Measurements from ENCODE around the gene STT3B. TPM values are rescaled to one million over a fixed set of nuclear protein-coding genes. Genes with fewer than 3 reads are reported as not detected.

STT3B gene
- total RNA-seq, 1 donor from 2014 or later: 123 TPM

DNA sequence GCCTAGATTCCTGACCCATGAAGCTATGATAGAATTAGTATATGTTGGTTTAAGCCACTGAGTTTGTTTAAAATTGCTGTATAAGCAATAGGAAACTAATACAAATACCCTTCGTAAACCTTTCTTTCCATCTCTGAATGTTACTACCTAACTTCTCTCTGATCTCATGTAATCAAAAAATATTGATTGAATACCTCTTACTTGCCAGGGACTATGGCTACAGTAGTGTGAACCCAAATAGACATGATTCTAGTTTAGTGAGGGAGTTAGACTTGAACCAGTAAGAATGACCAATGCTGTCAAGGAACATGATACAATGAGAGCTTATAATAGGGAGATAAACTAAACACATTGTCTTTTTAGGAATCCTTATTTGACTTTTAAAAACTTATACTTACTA is 19.4 kb downstream of the STT3B start:
- DNase-seq (ENCODE audit: low spot score): no peak

DNA sequence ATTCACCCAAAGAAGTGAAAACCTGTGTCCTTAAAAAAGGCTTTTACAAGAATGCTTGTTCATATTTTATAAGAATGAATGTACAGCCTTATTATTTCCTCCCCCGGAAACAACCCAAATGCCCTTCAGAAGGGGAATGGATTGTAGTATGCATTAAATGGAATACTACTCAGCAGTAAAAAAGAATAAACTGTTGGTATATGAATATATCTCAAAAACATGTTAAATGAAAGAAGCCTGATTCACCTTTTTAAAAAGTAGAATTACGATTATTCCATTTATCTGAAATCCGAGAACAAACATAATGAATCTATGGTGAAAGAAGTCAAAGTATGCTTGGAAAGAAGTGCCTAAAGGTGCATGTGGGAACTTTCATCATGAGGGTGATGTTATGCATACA is 20.5 kb downstream of the STT3B start:
- no peak for DNase-seq (ENCODE audit: low spot score)

DNA sequence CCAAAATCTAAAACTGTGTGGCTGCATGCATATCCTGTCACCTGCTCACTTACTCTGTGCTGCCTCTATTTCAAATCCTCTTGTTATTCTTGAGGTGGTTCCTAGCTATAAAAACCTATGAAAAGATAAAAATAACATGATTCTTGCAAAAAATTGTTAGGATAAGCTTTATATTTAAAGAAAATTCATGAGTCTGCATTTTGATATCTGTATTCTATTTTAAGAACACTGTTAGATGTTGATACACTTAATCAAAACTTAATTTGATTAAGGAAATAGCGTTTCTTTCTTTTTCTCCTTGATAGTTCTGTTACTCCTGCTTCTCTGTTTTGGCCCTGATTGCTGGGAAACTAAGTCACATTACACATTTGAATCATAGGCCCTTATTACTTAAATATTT is 22.5 kb downstream of the STT3B start:
- DNase-seq (ENCODE audit: low spot score): no peak

DNA sequence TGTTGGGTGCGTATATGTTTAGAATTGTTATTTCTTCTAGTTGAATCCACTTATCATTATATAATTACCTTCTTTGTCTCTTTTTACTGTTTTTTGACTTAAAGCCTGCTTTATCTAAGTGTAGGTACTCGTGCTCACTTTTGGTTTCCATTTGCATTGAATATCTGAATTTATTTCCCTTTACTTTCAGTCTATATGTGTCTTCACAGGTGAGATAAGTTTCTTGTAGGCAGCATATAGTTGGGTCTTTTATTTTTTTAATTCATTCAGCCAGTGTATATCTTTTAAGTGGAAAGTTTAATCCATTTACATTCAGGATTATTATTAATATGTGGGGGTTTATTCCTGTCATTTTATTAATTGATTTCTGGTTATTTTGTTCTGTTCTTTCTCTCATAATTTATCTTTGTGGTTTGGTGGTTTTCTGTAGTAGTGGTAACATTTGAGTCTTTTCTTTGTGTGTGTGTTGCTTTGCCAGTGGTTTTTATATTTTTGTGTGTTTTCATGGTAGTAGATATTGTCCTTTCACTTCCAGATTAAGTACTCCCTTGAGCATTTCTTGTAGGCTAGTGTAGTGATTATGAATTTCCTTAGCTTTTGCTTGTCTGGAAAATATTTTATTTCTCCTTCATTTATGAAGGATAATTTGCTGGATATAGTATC is 27.3 kb downstream of the STT3B start:
- no peak for DNase-seq (ENCODE audit: low spot score)

DNA sequence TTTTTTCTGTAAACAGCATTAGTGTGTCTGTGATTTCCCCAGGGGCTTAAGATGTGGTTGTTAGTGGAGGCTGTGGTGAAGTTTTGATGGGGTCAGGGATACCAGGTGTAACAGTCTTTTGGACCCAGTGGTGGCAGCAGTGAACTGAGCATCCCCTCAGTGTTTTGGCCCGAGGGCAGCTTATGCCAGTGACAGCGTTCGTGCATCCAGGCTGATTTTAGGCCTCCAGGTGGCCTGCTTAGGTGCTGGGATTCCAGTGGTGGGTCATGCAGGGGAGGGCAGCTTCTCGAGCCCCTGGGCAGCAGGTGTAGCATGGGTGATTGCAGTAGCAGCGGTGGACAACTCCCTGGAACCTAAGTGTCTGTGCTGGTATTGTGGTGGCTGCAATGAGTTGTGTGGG is 29.2 kb downstream of the STT3B start:
- DNase-seq (ENCODE audit: low spot score): no peak

DNA sequence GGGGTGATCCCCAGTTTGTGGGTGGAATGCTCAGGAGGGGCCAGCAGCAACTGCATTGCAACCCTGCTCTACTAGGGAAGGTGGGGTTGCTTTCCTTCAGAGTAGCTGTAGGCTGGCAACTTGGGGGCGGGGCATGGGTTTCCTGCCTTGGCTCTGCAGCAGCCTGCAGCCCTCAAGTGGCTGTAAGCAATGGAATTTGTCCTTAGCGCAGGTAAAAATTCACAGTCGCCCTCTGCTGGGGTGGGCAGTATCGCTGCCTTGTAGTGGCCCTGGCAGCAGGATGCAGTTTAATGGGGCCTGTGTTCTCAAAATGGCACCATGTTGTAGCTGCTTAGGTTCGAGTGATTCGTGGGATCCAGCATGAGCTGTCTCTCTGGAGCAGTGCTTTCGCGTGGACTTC is 29.8 kb downstream of the STT3B start:
- no peak for DNase-seq (ENCODE audit: low spot score)

DNA sequence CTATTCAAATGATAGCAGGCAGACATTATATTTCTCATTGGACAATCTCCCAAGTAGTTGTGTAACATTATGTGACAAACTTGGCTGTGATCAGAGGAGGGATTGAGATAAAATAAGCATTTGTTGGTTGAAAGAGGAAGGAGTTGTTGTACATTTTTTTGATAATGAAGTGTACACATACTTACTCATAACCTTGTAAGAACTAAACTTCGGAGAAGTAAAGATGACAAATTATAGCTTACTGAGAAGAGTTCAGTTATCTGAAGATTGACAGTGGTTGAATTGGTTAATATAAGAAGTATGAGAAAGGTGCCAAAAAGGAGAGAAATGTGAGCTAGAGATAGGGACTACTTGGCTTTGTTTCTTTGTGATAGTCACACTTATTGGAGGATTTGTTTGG is 32.6 kb downstream of the STT3B start:
- DNase-seq (ENCODE audit: low spot score): no peak

DNA sequence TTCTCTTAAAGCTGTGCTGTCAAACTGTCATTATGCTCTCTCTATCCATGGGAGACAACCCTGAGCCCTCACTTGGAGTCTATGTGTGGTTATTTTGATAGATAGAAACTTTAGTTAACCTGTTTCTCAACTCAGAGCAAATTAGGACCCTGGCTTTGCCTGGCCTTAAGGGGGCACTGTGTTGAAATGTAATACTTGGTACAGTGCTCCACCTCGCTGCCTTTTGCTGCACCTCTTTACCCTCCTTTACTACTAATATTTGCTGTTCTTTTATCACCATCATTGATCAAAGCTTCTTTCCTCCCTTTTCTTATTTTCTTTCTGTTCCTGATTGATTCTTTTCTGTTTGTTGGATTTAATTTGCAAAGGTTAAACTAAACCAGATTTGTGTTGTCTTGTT is 34.3 kb downstream of the STT3B start:
- no peak for DNase-seq (ENCODE audit: low spot score)

DNA sequence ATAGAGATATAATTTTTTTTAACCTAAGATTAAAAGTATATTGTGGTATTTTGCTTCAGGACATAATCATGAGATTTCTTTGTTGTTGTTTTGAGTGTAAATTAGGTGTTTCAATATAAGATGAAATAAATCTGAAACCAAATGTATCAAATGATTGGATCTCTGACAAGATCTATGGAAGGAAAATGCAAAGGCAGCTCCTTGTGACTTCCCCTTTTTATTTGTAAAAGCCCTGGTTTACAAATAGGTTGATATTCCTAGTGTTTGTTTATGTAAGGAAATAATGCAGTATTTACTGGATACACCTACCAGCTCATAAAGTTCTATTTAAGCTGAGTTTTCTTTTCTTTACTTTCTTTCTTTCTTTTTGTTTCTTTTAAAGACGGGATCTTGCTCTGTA is 35.9 kb downstream of the STT3B start:
- DNase-seq (ENCODE audit: low spot score): no peak

DNA sequence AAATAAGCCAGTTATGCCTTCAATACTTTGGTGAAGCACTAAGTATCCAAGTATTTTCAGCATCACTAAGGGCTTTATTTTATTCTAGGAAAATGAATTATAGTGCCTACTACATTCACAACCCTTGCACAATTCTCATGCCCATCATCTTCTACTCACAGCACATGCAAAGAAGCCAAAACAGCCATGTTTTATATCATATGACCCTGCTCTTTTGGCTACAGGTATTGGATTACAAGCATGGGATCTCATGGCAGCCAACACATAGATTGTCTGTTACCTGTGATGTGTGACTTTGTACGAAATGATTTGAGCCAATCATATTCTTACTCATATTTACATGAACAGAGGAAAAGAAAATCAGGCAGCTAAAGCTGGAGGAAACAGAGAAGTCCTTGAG is 38.6 kb downstream of the STT3B start:
- DNase-seq (ENCODE audit: low spot score): no peak

DNA sequence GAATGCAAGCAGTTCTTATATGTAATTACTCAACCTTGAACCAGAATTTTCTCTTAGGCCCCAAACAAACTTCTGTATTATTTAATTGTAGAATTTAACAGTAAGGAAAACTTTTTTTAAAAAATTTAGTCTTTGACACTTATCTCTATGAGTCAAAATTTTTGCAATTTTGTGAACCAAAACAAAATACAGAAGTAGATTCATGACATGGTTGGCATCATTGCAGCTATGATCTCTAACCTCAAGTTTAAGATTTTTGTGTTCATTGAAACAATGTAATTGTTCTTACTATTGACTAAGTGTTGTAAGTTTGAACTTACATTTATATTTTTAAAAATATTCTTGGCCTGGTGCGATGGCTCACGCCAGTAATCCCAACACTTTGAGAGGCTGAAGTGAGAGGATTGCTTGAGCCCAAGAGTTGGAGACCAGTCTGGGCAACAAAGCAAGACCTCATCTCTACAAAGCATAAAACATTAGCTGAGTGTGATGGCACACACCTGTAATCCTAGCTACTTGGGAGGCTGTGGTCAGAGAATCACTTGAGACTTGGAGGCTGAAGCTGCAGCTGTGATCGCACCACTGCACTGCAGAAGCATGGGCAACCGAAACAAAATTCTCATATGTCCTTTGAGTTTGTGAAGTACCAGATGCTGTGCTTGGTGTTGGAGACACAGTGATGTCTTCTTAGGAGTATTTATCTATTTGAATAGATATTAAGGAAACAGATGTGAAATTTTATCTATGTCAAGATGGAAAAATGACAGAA is 39.7 kb downstream of the STT3B start:
- DNase-seq (ENCODE audit: low spot score): no peak

DNA sequence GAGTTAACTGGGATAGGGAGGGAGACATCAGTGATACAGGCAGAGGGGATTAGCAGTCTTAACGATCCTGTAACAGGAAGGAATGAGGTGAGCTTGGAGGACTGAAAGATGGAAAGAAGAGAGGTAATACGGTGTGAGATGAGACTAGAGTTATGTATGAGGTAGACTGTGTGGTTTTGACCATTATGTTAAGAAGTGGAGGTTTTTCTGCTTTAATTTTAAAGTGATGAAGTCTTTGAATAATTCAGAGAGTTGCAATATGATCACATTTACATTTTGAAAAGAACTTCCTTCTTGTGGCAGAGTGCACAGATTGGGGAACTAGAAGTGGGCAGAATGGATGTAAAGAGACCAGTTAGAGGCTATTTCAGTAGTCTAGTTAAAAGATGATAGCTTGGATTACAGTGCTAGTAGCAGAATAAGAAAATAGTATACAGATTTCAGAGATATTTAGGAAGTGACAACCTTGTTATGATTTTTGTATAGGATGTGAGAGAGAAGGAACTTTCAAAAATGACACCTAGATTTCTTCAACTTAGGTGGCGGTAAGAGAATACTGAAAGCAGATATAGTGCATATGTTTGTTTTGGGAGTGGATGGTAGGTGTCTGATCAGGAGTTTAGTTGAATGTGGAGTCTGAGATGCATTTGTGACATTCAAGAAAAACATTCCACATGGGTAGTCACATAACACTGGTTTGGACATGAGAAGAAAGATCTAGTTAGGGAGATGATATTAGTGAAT is 40.5 kb downstream of the STT3B start:
- DNase-seq (ENCODE audit: low spot score): no peak

DNA sequence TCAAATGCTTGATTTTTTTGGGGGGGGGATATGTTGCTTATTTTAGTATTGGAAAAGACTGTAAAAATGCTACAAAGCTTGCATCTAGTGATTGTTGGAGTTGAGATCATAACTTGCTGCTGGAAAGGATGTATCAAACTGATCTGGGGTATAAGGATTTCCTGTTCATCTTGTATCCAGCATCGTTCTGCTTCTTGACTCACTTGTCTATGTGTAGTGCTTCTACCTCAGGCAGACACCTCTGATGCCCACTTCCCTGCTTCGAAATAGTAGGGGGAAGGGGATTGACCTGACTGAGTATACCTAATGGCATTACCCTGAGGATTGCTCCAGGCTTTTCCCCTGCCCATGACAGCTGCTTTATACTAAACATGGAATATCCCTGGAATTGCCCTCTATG is 42.7 kb downstream of the STT3B start:
- no peak for DNase-seq (ENCODE audit: low spot score)

DNA sequence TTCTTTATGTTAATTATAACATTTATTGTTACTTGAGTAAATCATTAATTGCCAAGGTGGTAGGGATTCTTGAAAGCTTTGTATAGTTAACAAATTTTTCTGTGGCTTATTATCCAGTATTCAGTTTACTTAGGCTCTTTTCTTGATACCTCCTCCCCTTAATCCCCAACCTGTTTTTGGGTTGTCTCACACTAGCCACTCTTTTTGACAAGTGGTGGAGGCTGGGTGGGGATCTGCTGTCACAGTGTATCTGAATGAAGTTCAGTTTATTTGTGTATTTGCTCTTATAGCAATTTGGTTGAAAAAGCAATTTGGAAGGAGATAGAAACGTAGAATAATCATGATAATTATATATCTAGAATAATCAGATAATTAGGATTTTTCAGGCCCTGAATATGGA is 43.8 kb downstream of the STT3B start:
- no peak for DNase-seq (ENCODE audit: low spot score)

DNA sequence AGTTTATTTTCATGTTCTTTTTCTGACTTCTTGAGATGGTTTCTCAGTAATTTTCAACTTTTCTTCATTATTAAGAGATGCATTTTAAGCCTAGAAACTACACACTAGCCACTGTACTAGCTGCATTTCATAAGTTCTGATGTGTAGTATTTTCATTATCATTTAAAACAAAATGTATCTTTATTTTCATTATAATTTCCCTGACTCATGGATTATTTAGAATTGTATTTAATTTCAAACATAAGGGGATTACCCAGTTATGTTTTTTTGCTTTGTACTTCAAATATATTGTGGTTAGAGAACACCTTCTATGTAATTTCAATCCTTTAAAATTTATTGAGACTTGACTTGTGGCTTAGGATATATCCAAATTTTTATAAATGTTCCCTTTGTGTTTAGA is 44.5 kb downstream of the STT3B start:
- no peak for DNase-seq (ENCODE audit: low spot score)

DNA sequence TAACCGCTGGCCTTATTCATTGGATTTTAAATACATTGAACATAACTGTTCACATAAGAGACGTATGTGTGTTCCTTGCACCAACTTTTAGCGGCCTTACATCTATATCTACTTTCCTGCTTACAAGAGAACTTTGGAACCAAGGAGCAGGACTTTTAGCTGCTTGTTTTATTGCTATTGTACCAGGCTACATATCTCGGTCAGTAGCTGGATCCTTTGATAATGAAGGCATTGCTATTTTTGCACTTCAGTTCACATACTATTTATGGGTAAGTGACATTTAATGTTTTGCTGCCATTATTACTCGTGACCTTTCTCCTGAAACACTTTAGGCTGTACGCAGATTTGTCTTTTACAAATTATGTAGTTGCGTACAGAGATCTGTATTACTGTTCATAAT is 47.1 kb downstream of the STT3B start:
- DNase-seq (ENCODE audit: low spot score): no peak

DNA sequence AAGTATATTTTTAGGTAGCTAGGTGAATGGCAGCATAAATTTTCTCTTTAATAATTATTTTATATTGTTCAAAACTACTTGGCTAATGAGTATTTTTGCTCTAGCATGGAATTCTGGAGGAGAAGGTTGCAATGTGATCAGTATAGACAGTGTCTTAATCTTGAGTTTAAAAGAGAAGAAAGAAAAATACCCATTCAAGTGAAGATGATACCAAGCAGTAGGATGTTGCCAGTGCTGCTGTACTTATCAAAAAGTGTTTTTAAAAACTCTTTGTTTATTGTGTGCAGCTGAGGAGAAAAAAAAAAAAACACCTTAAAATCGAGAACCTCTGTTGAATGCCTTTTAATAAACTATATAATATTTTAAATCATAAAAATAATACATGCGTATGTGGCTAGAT is 47.9 kb downstream of the STT3B start:
- DNase-seq (ENCODE audit: low spot score): no peak

DNA sequence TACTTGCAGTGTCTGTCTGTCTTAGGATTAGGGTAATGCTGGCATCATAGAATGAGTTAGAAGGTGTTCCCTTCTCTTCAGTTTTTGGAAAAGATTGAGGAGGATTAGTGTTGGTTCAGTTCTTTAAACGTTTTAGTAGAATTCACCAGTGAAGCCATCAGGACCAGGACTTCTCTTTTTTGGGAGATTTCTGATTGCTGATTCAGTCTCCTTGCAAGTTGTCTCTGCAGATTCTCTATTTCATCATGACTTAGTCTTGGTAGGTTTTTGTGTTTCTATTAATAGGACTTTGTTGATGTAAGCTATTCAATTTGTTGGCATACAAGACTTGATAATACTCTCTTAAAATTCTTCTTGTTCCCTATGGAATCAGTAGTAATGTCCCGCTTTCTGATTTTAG is 48.9 kb downstream of the STT3B start:
- no peak for DNase-seq (ENCODE audit: low spot score)

DNA sequence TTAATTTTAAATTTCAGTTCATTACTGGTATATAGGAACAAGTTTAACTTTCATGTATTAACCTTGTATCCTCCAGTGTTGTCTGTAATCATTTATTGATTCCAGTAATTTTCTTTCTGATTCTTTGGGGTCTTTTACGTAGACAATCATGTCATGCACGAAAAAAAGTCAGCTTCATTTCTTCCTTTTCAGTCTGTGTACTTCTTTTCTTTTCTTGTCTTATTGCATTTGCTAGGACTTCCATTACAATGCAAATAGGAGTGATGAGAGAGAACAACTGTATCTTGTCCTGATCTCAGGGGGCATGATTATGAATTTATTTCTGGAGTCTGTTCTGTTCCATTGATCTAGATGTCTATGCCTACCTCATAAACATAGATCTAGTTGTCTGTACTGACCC is 56.5 kb downstream of the STT3B start:
- DNase-seq (ENCODE audit: low spot score): no peak

DNA sequence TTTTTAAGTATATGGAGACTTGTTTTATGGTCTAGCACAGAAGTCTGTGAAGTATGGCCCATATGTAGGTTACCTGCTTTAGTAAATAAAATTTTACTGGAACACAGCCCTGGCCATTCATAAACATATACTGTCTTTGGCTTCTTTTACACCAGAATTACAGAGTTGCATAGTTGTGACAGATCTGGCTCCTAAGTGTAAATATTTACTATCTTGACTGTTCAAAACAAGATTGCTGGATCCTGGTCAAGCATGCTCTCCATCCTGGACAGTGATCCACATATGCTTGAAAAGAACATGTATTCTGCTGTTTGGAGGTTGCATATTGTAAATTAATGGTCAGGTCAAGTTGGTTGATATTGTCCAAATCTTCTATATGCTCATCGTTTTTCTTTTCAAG is 57.9 kb downstream of the STT3B start:
- no peak for DNase-seq (ENCODE audit: low spot score)

DNA sequence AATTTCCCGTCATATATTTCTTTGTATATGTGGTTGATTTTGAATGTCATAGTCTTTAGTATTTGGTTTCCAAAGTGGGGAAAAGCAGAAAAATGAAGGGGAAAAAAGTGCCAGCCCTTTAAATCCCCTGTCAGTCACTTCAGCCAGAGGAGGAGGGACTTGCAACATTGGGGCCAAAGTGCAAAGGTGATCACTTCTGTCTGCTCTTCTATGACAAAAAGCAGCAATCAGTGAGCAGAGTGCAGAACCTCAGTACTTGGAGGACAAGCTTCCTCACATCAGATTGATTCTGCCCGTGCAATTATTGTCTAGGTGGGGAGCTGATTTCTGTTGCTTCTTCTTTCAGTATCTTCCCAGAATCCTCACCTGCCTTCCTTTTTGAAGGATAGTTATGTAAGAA is 60.0 kb downstream of the STT3B start:
- no peak for DNase-seq (ENCODE audit: low spot score)

DNA sequence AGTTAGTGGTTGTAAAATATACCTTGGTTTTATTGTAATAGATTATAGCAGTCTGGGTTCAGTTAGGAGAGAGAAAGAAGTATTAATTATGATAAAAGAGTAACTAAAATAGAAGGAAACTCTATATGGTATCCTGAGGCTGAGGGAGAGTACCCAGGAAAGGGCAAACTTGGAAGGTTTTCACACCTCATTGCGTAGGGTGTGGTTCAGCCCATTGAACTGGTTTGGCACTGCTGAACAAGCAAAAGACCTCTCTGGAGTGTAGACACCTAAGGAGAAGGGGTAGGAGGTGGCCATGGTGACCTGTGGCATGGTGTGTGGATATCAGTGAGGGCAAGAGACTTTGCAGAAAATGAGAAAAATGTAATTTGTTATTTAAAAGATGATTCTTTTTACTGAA is 63.5 kb downstream of the STT3B start:
- DNase-seq (ENCODE audit: low spot score): no peak

DNA sequence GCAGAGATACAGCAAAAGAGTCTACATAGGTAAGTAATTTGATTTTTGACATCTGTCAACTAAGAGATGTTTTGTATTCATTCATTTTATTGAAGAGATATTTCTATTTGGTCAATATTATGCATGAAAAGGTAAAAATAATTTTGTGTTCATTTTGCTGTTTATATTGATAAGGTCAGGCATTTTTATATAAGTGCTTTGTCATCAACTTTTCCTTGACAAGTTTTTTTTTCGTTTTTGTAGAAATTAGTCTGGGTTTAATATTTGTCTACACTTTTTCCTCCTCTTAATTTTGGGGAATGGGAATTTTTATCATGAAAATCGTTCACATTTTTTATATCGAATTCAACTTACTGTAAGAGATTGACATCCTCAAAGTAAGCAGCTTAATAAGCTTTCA is 67.7 kb downstream of the STT3B start:
- no peak for DNase-seq (ENCODE audit: low spot score)

All from mucosa of gallbladder (tissue), 1 donor.